ENCODE results near the gene MICU1. TPM values are rescaled to one million over a fixed set of nuclear protein-coding genes. Genes with fewer than 3 reads are reported as not detected.
"Not testable (repeated sequence)": the region's sequence is repeated elsewhere in the genome, so short reads cannot be mapped to it uniquely, and the experiment has no call there.

Gene MICU1
- total RNA-seq, 2 donors from 2014 or later = 36.6 to 37.6 TPM

DNA sequence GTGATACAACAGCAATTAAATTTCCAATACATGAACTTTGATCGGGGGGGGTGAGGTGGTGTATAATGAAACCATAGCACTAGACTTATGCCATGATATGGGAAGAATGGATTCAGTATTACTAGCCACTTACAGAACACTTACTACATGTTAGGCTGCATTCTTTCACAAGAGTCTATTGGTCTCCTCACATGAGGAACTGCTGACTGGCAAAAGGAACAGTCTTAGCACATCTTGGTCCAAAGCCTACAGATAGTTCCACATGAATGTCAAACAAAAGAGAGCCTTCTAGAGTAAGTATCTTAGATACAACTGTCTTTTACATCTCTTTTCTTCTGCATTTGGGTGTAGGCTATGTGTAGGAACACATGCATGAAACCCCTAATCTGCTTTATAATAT is 155.2 kb downstream of the MICU1 start:
- Mint-ChIP-seq H3K36me3 (ENCODE audit: insufficient read depth in 2 of 2) (peaks cover 2 to 14% of the 10 kb centered on the region in 2 donors), H3K9me3 (no peaks in the 10 kb centered on the region), H3K4me1 (ENCODE audit: low read depth) (no peaks in the 10 kb centered on the region), H3K27me3 (ENCODE audit: low read depth) (no peaks in the 10 kb centered on the region), H3K4me3 (no peak overlapping the region), H3K27ac (no peak overlapping the region)
- DNase-seq (no peak), ATAC-seq (replicated peaks in 1 of 2) (no peak)

DNA sequence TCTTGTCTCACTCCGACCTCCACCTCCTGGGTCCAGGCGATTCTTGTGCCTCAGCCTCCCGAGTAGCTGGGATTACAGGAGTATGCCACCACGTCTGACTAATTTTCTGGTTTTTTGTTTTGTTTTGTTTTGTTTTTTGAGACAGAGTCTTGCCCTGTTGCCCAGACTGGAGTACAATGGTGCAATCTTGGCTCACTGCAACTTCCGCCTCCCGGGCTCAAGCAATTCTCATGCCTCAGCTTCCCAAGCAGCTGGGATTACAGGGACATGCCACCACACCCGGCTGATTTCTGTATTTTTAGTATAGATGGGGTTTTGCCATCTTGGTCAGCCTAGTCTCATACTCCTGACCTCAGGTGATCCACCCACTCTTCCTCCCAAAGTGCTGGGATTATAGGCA is 158.8 kb downstream of the MICU1 start:
- H3K27me3 Mint-ChIP-seq (ENCODE audit: low read depth); ATAC-seq (replicated peaks in 1 of 2); H3K4me1 Mint-ChIP-seq (ENCODE audit: low read depth); H3K4me3 Mint-ChIP-seq; DNase-seq; H3K27ac Mint-ChIP-seq; H3K36me3 Mint-ChIP-seq (ENCODE audit: insufficient read depth in 2 of 2); H3K9me3 Mint-ChIP-seq: not testable (repeated sequence)

DNA sequence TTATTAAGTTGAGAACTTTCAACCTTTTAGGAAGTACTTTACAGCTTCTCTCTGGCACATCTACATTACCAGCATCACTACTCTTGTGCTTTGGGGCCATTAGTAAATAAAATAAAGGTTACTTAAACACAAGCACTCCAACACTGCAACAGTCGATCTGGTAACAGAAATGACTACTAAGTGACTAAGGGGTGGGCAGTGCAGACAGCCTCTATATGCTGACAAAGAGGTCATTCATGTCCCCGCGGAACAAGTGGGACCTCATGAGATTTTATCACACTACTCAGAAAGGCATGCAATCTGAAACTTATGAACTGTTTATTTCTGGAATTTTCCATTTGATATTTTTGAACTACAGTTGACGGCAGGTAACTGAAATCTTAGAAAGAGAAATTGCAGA is 159.9 kb downstream of the MICU1 start:
- DNase-seq (no peak), ATAC-seq (replicated peaks in 1 of 2) (no peak)
- H3K36me3 Mint-ChIP-seq (ENCODE audit: insufficient read depth in 2 of 2) = peaks cover 0 to 3% of the 10 kb centered on the region in 2 donors
- no peak overlapping the region for H3K4me3 Mint-ChIP-seq
- no peaks in the 10 kb centered on the region for H3K27me3 Mint-ChIP-seq (ENCODE audit: low read depth)
- no peaks in the 10 kb centered on the region for H3K4me1 Mint-ChIP-seq (ENCODE audit: low read depth)
- no peak overlapping the region for H3K27ac Mint-ChIP-seq
- H3K9me3 Mint-ChIP-seq = no peaks in the 10 kb centered on the region

DNA sequence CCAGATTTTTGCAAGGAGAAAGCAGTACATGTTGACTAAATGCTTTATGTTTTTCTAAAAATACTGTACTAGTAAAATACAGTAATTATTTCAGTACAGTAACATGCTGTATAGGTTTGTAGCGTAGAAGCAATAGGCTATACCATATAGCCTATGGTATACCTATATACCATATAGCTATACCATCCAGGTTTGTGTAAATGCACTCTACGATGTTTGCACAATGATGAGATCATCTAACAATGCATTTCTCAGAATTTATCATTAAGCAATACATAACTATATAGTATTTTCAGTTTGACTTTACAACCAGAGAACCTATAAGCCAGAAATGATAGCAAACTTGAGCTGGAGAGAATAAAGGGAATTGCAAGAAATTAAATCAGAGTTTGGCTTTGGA is 161.4 kb downstream of the MICU1 start:
- H3K4me3 Mint-ChIP-seq = no peak overlapping the region
- ATAC-seq (replicated peaks in 1 of 2) = no peak
- H3K27me3 Mint-ChIP-seq (ENCODE audit: low read depth) = no peaks in the 10 kb centered on the region
- H3K36me3 Mint-ChIP-seq (ENCODE audit: insufficient read depth in 2 of 2) = peaks cover 0 to 3% of the 10 kb centered on the region in 2 donors
- H3K4me1 Mint-ChIP-seq (ENCODE audit: low read depth) = no peaks in the 10 kb centered on the region
- DNase-seq = no peak
- H3K9me3 Mint-ChIP-seq = no peaks in the 10 kb centered on the region
- no peak overlapping the region for H3K27ac Mint-ChIP-seq

DNA sequence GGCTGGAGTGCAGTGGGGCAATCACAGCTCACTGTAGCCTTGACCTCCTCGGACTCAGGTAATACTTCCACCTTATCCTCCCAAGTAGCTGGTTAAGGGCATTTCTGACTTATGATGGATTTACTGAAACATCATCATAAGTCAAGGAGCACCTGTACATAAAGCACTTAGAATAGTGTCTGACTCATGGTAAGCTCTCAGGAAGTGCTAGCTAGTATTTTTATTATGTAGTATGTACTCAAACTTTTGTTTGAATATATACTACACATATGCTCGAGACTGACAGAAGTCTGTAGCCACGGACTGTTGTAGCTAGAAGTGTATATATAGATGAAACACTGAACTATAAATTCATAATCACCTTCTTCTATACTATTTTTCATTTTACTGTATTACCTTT is 163.6 kb downstream of the MICU1 start:
- Mint-ChIP-seq H3K27ac (no peak overlapping the region), H3K4me1 (ENCODE audit: low read depth) (no peaks in the 10 kb centered on the region), H3K4me3 (no peak overlapping the region), H3K27me3 (ENCODE audit: low read depth) (no peaks in the 10 kb centered on the region), H3K36me3 (ENCODE audit: insufficient read depth in 2 of 2) (peaks cover 0 to 3% of the 10 kb centered on the region in 2 donors), H3K9me3 (no peaks in the 10 kb centered on the region)
- DNase-seq (no peak), ATAC-seq (replicated peaks in 1 of 2) (no peak)

DNA sequence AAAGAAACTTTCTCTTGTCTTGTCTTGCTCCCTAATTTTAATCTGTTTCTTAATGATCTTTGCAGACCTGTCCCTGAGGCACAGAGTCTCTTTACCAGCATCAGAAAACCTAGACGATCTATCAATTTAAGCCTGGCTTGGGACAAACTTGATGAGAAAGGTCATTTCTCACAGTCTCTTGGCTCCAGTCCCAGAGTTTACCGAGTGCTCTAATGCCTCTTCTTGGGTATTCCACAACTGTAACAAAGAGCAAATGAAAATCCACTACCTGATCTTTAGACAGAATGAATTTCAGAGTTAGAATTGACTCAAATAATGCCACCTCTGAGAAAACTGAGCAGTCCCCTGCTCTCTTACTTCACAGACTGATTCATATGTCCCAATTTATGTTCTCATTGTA is 164.8 kb downstream of the MICU1 start:
- no peaks in the 10 kb centered on the region for H3K9me3 Mint-ChIP-seq
- no peaks in the 10 kb centered on the region for H3K27me3 Mint-ChIP-seq (ENCODE audit: low read depth)
- ATAC-seq (replicated peaks in 1 of 2) = no peak
- H3K27ac Mint-ChIP-seq = peak overlapping the region; percentile 32
- DNase-seq = no peak
- peaks cover 0 to 3% of the 10 kb centered on the region in 2 donors for H3K36me3 Mint-ChIP-seq (ENCODE audit: insufficient read depth in 2 of 2)
- no peaks in the 10 kb centered on the region for H3K4me1 Mint-ChIP-seq (ENCODE audit: low read depth)
- no peak overlapping the region for H3K4me3 Mint-ChIP-seq

DNA sequence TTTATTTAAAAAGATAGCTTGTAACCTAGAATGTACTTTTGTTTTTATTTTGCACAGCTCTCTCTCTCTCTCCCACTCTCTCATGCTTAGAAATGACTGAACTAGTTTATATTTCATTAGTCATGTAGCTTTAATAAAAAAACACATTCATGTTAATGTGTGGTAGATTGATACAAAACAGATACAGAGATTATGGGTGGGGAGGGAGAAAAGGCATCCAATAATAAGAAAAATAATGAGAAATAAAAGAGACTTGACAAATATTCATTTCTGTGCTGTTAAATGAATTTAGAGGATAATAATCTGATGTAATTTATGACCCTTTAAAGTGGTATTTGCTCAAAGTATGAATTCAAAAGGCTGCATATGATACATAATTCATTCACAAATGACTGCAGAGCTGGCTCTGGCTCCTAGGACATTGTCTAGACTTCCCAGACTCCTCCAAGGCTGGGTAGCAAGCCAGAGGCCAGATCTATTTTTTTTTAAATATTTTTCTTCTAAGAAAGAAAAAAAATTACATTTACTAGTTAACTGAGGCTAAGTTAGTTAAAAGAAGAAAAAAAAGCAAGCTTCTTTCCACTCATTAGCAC is 165.5 kb downstream of the MICU1 start:
- no peaks in the 10 kb centered on the region for H3K4me1 Mint-ChIP-seq (ENCODE audit: low read depth)
- ATAC-seq (replicated peaks in 1 of 2) (no peak), DNase-seq (no peak)
- no peak overlapping the region for H3K27ac Mint-ChIP-seq
- H3K27me3 Mint-ChIP-seq (ENCODE audit: low read depth) = no peaks in the 10 kb centered on the region
- H3K9me3 Mint-ChIP-seq = no peaks in the 10 kb centered on the region
- H3K36me3 Mint-ChIP-seq (ENCODE audit: insufficient read depth in 2 of 2) = no peaks in the 10 kb centered on the region
- no peak overlapping the region for H3K4me3 Mint-ChIP-seq

DNA sequence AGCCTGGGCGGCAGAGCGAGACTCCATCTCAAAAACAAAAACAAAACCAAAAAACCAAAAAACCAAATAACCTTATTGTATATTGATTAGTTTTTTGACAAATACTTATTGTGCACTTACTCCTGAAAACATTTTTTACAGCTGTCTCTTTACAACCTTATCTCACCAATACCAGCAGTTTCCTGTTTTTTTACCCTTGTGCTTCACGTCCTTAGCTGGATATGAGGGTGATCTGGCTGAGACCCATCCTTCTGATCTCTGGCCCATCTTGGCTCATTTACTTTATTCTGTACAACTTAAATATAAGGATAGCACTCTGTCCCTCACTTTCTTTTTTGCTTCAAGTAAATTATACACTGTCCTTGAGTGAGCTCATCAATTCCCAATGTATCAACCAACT is 166.6 kb downstream of the MICU1 start:
- Mint-ChIP-seq H3K27ac (no peak overlapping the region), H3K4me3 (no peak overlapping the region), H3K4me1 (ENCODE audit: low read depth) (no peaks in the 10 kb centered on the region), H3K27me3 (ENCODE audit: low read depth) (no peaks in the 10 kb centered on the region), H3K9me3 (no peaks in the 10 kb centered on the region), H3K36me3 (ENCODE audit: insufficient read depth in 2 of 2) (no peaks in the 10 kb centered on the region)
- DNase-seq = no peak
- ATAC-seq (replicated peaks in 1 of 2) = no peak

DNA sequence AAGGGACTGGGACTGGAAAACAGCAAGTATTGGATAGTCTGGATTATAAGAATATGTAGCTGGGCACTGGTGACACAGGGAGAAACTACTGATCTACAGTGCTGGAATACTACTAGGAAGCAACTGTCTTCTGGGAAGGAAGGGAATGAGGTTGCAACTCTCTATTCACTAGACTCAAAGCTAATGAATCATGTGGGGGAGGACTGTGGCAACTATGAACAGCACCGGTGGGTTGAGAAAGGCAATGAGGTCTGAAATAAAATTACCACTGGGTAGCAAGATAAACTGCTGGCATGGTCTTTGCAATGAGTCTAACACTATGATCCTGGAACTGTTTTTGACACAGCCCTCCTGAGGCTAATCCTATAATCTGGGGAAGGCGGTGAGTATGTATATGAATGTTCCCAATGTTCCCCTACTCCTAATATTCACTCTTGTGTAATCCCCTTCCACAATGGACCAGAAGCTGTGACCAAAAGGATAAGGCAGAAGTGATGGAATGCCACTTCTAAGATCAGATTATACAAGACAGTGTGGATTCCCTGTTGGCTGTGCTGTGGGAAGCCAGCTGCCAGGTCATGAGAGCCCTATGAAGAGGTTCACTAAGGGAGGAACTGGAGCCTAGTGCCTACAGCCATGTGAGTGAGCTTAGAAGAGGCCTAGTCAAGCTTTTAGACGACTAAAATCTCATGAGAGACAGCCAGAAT is 169.8 kb downstream of the MICU1 start:
- no peaks in the 10 kb centered on the region for H3K36me3 Mint-ChIP-seq (ENCODE audit: insufficient read depth in 2 of 2)
- no peaks in the 10 kb centered on the region for H3K4me1 Mint-ChIP-seq (ENCODE audit: low read depth)
- ATAC-seq (replicated peaks in 1 of 2) = no peak
- no peak for DNase-seq
- H3K27me3 Mint-ChIP-seq (ENCODE audit: low read depth) = no peaks in the 10 kb centered on the region
- H3K9me3 Mint-ChIP-seq = no peaks in the 10 kb centered on the region
- H3K27ac Mint-ChIP-seq = no peak overlapping the region
- no peak overlapping the region for H3K4me3 Mint-ChIP-seq

DNA sequence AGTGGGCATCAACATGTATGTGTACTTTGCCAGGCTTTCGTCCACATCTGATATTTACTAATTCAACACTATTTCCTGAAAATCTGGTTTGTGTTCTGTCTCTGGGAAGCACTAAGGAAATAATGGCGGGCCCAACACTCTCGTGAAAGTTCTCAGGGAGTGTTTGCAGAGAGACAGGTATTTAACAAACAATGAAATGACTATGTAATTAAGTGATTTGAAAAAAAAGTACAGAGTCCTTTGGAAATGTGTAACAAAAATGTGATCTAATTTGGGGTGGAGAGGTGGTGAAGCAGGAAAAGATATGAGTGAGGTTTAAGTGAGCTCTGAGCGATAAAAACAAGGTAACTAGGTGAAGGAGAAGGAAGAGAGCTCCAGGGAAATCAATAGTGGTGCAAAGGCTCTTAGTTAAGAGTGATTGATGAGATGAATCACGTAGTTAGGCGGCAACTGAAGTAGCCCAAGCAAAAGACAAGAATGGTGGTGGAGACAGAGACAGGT is 175.9 kb downstream of the MICU1 start:
- Mint-ChIP-seq H3K4me3 (no peak overlapping the region), H3K36me3 (ENCODE audit: insufficient read depth in 2 of 2) (peaks cover 0 to under 1% of the 10 kb centered on the region in 2 donors), H3K27ac (no peak overlapping the region), H3K9me3 (no peaks in the 10 kb centered on the region), H3K4me1 (ENCODE audit: low read depth) (no peaks in the 10 kb centered on the region), H3K27me3 (ENCODE audit: low read depth) (no peaks in the 10 kb centered on the region)
- no peak for DNase-seq
- no peak for ATAC-seq (replicated peaks in 1 of 2)

DNA sequence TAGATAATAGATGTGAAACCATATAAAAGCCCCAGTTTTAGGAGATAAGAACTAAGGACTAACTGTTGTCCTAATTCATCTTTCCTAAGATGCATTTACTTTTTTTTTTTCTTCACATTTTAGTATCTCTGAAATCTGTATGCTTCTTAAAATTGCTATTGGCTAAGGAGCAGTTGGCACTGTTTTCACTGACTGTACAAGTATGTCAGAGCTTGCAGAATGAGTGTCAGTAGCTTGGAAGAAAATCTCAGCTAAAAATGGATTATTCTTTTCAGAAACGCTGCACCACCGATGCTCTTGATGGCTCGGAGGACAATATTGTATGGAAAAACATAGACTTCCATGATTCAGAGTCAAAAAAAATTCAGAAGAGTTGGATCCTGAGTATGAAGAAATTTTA is 180.0 kb downstream of the MICU1 start:
- Mint-ChIP-seq H3K27ac (no peak overlapping the region), H3K4me1 (ENCODE audit: low read depth) (no peaks in the 10 kb centered on the region)

DNA sequence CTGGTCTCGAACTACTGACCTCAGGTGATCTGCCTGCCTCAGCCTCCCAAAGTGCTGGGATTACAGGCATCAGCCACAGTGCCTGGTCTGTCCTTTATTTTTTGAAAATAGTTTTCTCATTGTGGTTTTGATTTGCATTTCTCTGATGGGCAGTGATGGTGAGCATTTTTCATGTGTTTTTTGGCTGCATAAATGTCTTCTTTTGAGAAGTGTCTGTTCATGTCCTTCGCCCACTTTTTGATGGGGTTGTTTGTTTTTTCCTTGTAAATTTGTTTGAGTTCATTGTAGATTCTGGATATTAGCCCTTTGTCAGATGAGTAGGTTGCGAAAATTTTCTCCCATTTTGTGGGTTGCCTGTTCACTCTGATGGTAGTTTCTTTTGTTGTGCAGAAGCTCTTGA is 182.9 kb downstream of the MICU1 start:
- H3K27me3 Mint-ChIP-seq (ENCODE audit: low read depth); H3K4me1 Mint-ChIP-seq (ENCODE audit: low read depth); H3K9me3 Mint-ChIP-seq; H3K27ac Mint-ChIP-seq; DNase-seq; ATAC-seq (replicated peaks in 1 of 2); H3K36me3 Mint-ChIP-seq (ENCODE audit: insufficient read depth in 2 of 2); H3K4me3 Mint-ChIP-seq: not testable (repeated sequence)

More for the DNA sequence above, 180.0 kb downstream of the MICU1 start:
- Mint-ChIP-seq H3K4me3 (no peak overlapping the region), H3K36me3 (ENCODE audit: insufficient read depth in 2 of 2) (peaks cover 0 to 8% of the 10 kb centered on the region in 2 donors), H3K9me3 (peaks cover 1 to 2% of the 10 kb centered on the region in 2 donors), H3K27me3 (ENCODE audit: low read depth) (no peaks in the 10 kb centered on the region)
- ATAC-seq (replicated peaks in 1 of 2) (no peak), DNase-seq (no peak)

DNA sequence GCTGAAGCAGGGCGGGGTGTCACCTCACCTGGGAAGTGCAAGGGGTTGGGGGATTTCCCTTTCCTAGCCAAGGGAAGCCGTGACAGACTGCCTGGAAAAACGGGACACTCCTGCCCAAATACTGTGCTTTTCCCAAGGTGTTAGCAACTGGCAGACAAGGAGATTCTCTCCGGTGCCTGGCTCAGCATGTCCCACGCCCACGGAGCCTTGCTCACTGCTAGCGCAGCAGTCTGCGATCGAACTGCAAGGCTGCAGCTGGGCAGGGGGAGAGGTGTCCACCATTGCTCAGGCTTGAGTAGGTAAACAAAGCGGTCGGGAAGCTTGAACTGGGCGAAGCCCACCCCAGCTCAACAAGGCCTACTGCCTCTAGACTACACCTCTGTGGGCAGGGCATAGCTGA is 190.3 kb downstream of the MICU1 start:
- DNase-seq (no peak), ATAC-seq (replicated peaks in 1 of 2) (no peak)
- H3K36me3 Mint-ChIP-seq (ENCODE audit: insufficient read depth in 2 of 2) = no peaks in the 10 kb centered on the region

DNA sequence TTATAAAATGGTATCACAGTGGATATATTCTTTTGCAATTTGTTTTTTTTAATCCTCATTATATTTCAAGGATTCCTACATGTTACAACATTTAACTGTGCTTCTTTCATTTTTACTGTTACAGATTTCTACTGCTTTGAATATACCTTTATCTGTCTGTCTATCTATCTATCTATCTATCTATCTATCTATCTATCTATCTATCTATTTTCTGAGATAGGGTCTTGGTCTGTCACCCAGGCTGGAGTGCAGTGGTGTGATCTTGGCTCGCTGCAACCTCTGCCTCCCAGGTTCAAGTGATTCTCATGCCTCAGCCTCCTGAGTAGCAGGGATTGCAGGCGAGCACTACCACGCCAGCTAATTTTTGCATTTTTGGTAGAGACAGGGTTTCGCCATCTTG is 194.9 kb downstream of the MICU1 start:
- H3K4me1 Mint-ChIP-seq (ENCODE audit: low read depth); H3K27ac Mint-ChIP-seq; H3K27me3 Mint-ChIP-seq (ENCODE audit: low read depth); ATAC-seq (replicated peaks in 1 of 2); H3K36me3 Mint-ChIP-seq (ENCODE audit: insufficient read depth in 2 of 2); H3K4me3 Mint-ChIP-seq; DNase-seq; H3K9me3 Mint-ChIP-seq: not testable (repeated sequence)

More for the DNA sequence above, 190.3 kb downstream of the MICU1 start:
- H3K4me1 Mint-ChIP-seq (ENCODE audit: low read depth) = no peaks in the 10 kb centered on the region
- H3K27ac Mint-ChIP-seq = no peak overlapping the region
- H3K27me3 Mint-ChIP-seq (ENCODE audit: low read depth) = no peaks in the 10 kb centered on the region
- peaks cover 0 to 4% of the 10 kb centered on the region in 2 donors for H3K9me3 Mint-ChIP-seq
- H3K4me3 Mint-ChIP-seq = no peak overlapping the region
